Activated gamma-delta T cell (primary cell): ENCODE measurements around the gene ALS2CL.

Experiments
- DNase-seq: peaks from one replicate; lab custom pipeline; 2025; lab: John Stamatoyannopoulos, UW

The ALS2CL gene

GRCh38 chr3:46716461-46717441, 23.3 kb upstream of the ALS2CL start:
- DNase-seq = no peak

- DNase-seq = no peak
These were observed 22.2 kb upstream of the ALS2CL start for GRCh38 chr3:46715507-46716175.

DNA sequence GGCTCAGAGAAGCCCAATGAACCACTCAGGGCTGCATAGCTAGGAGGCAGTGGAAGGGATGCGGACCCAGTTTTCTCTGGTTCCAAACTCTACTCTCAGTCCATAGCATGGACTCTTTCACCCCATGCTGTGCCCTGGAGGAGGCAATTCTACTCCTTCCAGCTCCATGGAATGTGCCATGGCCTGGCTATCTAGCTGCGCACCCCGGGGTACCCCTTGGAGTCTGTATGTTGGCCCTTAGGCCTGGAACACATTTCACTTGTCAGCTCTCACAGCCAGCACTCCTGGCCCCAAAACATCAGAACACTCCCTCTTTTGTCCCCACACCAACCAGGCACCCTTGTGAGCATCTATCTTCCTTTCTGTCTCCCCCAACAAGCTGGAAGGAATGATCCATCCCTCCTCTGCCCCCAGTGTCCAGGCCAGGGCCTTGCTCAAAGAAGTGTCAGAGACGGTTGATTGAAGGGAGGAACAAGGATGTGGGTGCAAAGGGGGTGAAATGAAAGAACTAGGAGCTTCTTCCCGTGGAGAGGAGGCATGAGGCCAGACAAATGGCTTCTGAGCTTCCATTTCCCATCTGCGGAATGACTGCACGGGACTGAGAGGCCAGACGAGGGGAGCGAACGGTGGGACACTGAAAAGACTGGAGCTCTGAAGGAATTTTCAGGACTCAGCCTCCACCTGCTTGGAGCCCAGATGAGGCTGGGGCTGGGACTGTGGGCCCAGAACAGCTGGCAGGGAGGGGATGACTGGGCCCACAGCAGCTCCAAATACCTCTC, 21.4 kb upstream of the ALS2CL start:
- DNase-seq = no peak

GRCh38 chr3:46713898-46714552, 20.5 kb upstream of the ALS2CL start:
- DNase-seq = no peak

GRCh38 chr3:46713050-46713897, 19.8 kb upstream of the ALS2CL start:
- DNase-seq = no peak

GRCh38 chr3:46712191-46713049, 18.9 kb upstream of the ALS2CL start:
- DNase-seq = no peak

GRCh38 chr3:46711760-46712159, 18.3 kb upstream of the ALS2CL start:
- no peak for DNase-seq

- no peak for DNase-seq
These were observed 17.8 kb upstream of the ALS2CL start for GRCh38 chr3:46711305-46711704.

GRCh38 chr3:46710671-46711295, 17.3 kb upstream of the ALS2CL start:
- no peak for DNase-seq

GRCh38 chr3:46710229-46710628, 16.8 kb upstream of the ALS2CL start:
- no peak for DNase-seq

DNA sequence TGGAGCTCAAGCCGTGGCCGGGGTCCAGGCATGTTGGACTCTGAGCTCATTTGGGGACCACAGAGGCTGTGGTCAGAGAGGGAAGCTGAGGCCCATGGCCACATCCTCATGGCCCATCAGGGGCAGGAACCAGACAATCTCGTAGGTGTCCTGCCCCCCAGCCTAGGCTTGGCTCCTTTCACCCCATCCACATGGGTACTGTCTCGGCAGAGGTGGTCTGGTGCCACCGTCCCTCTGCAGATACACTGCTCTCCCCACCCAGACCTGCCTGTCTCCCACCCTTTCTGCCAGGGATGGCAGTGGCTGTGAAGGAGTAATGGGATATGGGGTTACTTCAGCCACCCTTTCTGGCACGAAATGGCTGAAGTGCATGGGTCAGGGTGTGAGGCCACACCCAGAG, 16.2 kb upstream of the ALS2CL start:
- DNase-seq = no peak

DNA sequence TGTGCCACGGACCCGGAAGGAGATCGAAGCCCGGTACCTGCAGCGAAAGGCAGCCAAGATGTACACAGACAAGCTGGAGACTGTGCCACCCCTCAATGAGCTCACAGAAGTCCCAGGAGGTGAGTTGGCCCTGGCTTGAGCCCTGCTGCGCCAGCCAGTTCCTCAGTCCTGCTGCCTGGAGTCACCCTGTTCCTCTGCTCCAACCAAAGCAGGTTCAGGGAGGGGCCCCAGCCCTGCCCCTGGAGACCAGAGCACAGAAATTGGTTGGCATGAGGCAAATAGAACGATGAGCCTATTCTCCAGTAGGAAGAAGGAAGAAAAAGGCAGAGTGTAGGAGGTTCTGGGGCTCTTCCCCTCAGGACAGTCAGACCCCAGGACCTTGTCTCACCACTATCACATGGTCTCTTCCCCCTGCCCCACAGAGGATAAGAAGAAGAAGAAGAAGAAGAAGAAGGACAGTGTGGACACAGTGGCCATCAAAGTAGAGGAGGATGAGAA, 15.7 kb upstream of the ALS2CL start:
- DNase-seq = no peak

DNA sequence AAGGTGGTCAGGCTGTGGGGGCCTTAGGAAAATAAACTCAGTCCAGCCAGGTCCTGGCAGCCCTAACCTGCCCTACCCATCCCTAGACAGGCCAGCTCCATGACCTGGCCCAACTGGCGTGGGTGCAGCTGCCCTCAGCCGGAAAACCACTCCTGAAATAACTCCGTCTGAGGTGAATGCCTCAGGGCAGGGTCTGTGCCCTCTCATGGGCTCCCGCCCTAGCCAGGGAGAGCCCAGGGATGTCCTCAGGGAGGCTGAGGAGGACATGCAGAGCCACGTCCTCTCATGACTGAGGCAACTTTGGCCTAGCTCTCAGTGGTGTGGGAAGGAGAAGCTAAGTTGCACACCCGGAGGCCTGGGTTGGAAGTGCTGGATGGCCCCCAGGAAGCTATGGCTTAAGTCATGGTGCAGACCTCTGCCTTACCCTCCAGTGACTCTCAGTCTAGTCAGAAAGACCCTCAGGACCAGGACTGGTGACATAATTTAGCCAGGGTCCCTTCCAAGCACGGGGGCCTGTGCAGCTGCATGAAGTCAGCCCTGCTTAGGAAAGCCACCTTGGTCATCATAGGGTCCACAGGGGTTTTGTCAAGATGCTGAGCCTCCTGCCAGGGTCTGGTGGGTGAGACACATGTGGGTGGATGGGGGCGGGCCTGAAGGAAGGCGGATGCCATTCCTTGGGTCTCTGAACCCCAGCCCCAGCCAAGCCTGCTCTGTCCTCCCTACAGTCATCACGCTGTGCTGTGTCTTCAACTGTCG, 15.1 kb upstream of the ALS2CL start:
- DNase-seq = no peak

GRCh38 chr3:46707601-46708011, 14.1 kb upstream of the ALS2CL start:
- DNase-seq = no peak

- DNase-seq = no peak
These were observed 13.5 kb upstream of the ALS2CL start for GRCh38 chr3:46706771-46707582.

DNA sequence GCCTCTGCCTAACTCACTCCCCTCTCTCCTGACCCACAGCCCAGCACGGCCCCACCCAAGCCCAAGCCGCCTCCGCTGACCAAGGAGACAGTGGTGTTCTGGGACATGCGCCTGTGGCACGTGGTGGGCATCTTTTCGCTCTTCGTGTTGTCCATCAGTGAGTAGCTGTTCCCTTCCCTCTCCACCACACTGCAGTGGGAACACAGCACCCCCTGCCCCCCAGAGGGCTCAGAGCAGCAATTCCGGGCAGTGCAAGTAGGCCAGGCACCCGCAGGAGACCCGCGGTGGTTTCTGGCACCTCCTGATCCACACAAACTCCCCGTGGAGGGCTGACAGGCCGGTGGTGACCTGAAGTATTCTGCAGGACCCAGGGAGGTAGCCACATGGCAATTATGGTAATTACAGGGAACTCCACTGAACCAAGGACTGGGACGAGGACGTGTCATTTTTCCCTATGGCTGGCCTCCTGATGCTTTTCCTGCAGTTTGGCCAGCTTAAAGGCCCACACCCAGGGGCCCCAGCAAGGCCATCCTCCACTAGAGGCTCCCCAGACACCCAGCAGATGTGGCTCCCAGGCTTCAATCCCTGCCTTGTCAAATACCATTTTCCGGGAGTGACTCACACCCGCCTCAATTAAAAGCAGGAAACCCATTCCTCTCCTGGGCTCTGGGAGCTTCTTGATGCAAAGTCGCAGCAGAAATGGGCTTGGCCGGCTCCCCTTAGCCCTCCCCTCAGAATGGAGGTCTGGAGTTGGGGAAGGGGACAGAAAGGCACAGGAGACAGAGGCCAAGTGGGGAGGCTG, 12.5 kb upstream of the ALS2CL start:
- DNase-seq = no peak

DNA sequence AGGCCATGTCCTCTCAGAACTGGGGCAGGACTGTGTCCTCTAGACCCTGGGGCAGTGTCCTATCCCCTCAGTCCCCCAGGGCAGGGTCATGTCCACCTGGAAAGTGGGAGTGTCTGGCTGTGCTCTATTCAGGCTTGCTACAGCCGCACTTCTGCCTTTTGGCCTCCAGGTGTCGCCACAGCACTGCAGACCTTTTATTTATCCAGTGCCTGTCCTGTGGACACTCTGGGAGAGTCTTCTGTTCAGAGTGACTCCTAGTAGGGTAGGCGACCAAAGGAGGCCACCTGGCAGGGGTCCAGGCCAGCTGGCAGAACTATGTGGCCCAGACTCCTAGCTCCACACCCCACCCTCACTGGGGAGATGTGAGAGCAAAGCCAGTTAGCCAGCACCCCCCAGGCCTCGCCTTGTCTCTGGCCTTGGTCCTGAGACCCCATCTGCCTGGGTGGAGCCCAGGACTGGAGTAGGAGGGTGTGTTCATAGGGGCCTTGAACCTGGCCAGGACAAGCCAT, 11.6 kb upstream of the ALS2CL start:
- DNase-seq = no peak
